B cell (primary cell): ENCODE results near the gene ST3GAL3.

Experiments used
- EZH2 ChIP-seq: IDR thresholded peaks from 2 replicates; pipeline ENCODE4 v1.6.1; 2012; ENCODE audit warnings: borderline replicate concordance, low read depth, mild to moderate bottlenecking, moderate library complexity, low read length; ENCODE audit not compliant: insufficient read depth, poor library complexity, severe bottlenecking
- TF ChIP-seq, protein P1 (sequence below): fragments of 200-600 bp; IDR thresholded peaks from one replicate; pipeline ENCODE4 v1.8.0; 2022; ENCODE audit warnings: antibody characterized with exemption, mild to moderate bottlenecking

DNA sequence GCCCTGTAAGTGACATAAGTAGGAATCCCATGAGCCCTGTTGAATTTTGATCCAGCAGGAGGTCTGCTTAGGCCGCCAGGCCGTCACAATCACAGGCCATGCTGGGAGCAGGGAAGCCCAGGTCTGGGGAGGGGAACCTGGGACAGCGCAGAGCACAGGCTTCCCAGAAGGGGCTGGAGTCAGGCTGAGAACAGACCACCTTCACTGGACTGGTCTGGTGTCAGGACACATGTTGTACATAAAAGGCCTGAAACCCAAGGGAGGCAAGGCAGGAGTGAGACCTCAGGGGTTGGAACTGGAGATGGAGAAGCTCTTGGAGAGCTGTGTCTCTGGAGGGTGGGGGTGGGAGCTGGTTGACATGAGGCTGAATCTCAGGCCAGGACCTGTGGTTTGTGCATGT lies 163.0 kb downstream of the ST3GAL3 start:
- TF ChIP-seq, protein P1, sequence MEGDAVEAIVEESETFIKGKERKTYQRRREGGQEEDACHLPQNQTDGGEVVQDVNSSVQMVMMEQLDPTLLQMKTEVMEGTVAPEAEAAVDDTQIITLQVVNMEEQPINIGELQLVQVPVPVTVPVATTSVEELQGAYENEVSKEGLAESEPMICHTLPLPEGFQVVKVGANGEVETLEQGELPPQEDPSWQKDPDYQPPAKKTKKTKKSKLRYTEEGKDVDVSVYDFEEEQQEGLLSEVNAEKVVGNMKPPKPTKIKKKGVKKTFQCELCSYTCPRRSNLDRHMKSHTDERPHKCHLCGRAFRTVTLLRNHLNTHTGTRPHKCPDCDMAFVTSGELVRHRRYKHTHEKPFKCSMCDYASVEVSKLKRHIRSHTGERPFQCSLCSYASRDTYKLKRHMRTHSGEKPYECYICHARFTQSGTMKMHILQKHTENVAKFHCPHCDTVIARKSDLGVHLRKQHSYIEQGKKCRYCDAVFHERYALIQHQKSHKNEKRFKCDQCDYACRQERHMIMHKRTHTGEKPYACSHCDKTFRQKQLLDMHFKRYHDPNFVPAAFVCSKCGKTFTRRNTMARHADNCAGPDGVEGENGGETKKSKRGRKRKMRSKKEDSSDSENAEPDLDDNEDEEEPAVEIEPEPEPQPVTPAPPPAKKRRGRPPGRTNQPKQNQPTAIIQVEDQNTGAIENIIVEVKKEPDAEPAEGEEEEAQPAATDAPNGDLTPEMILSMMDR, result no peak
- TF ChIP-seq EZH2, result no peak
